T-cell (primary cell): ENCODE results near the gene DNAJC6. TPM values are rescaled to one million over a fixed set of nuclear protein-coding genes. Genes with fewer than 3 reads are reported as not detected.
"Not testable (repeated sequence)": the region's sequence is repeated elsewhere in the genome, so short reads cannot be mapped to it uniquely, and the experiment has no call there.

Source experiments
- ATAC-seq, 4 experiments: fragments of 200-7000 bp in 3 of 4; fragments of 150-1000 bp in 1 of 4; cut with Tn5 transposase; replicated peaks in 1 of 4; 1 replicate in 3 of 4; 2 replicates in 1 of 4; pipeline ENCODE4 v1.10.0; 2021; ENCODE audit warnings: moderate library complexity in 3 of 4, mild to moderate bottlenecking in 2 of 4, moderate number of reproducible peaks in 1 of 4
- CTCF ChIA-PET, 2 donors: fragments of 300-600 bp; sonication (Branson Sonifier 250); formaldehyde crosslinking; loops; one replicate each; lab custom pipeline; 2022; ENCODE audit warnings: antibody characterized with exemption in 2 of 2; lab: Charles Lee
- POLR2A ChIA-PET, 2 donors: fragments of 300-600 bp; sonication (Branson Sonifier 250); formaldehyde crosslinking; loops; one replicate each; lab custom pipeline; 2022; ENCODE audit warnings: antibody characterized with exemption in 2 of 2; lab: Charles Lee
- DNase-seq, 35 experiments: peaks; one replicate each; pipeline versions ENCODE4 v3.0.0 to v3.0.0-alpha.2; 2013 to 2023
- H3K27ac ChIP-seq: one replicate; pipeline ENCODE4 v1.5.1; 2013; ENCODE audit warnings: low read length
- H3K27me3 ChIP-seq, 2 experiments: replicated peaks in 1 of 2; 1 replicate in 1 of 2; 2 replicates in 1 of 2; pipeline versions ENCODE4 v1.6.1 to v1.7.0; 2013; ENCODE audit warnings: low read length in 1 of 2, mixed read lengths in 1 of 2; ENCODE audit not compliant: control insufficient read depth in 2 of 2, insufficient read depth in 2 of 2; ENCODE audit errors: extremely low read depth in 1 of 2
- H3K36me3 ChIP-seq, 2 donors: 1 replicate in 1 of 2; 2 replicates in 1 of 2; pipeline versions ENCODE4 v1.6.1 to v1.7.0; 2013; ENCODE audit warnings: low read length in 1 of 2; ENCODE audit not compliant: control insufficient read depth in 2 of 2, insufficient read depth in 1 of 2; ENCODE audit errors: extremely low read depth in 1 of 2
- H3K4me1 ChIP-seq, 2 experiments: 1 replicate in 1 of 2; 2 replicates in 1 of 2; pipeline versions ENCODE4 v1.6.1 to v1.7.0; 2013; ENCODE audit warnings: low read length in 2 of 2, mixed read lengths in 1 of 2; ENCODE audit not compliant: insufficient read depth in 2 of 2, control insufficient read depth in 1 of 2; ENCODE audit errors: extremely low read depth in 1 of 2
- H3K4me3 ChIP-seq, 2 donors: 1 replicate in 1 of 2; 2 replicates in 1 of 2; pipeline versions ENCODE4 v1.5.1 to v1.7.0; 2013; ENCODE audit warnings: mild to moderate bottlenecking in 2 of 2, low read length in 1 of 2, moderate library complexity in 1 of 2; ENCODE audit not compliant: control insufficient read depth in 1 of 2; ENCODE audit errors: extremely low read depth in 1 of 2
- H3K9me3 ChIP-seq: 2 replicates; pipeline ENCODE4 v1.7.0; 2013
- H3K27ac Mint-ChIP-seq, 2 donors: one replicate each; pipeline ENCODE4 v1.8.0; 2020 to 2021; ENCODE audit warnings: mild to moderate bottlenecking in 2 of 2, mixed read lengths in 2 of 2
- H3K27me3 Mint-ChIP-seq, 2 donors: one replicate each; pipeline ENCODE4 v1.8.0; 2021 to 2022; ENCODE audit warnings: mixed read lengths in 2 of 2
- H3K36me3 Mint-ChIP-seq: one replicate; pipeline ENCODE4 v1.8.0; 2021; ENCODE audit warnings: mixed read lengths
- H3K4me1 Mint-ChIP-seq, 3 donors: one replicate each; pipeline ENCODE4 v1.8.0; 2020 to 2022; ENCODE audit warnings: mixed read lengths in 3 of 3, mild to moderate bottlenecking in 1 of 3
- H3K4me3 Mint-ChIP-seq, 3 donors: one replicate each; pipeline ENCODE4 v1.8.0; 2020 to 2022; ENCODE audit warnings: mild to moderate bottlenecking in 3 of 3, mixed read lengths in 3 of 3, moderate library complexity in 3 of 3
- H3K9me3 Mint-ChIP-seq, 3 donors: one replicate each; pipeline ENCODE4 v1.8.0; 2020 to 2022; ENCODE audit warnings: mixed read lengths in 3 of 3
- WGBS: methylation state at CpG from one replicate; pipeline ENCODE4 v1.1.5; 2013; ENCODE audit warnings: missing lambda C conversion rate; ENCODE audit not compliant: insufficient coverage; 5-methylcytosine and 5-hydroxymethylcytosine counted together
- total RNA-seq, 35 experiments: library from RNA in 6 of 35; stranded (reverse) in 6 of 35; fragments of 120-200 nt in 1 of 35; gene quantifications; one replicate each; pipeline versions ENCODE4 v1.2.1 to v1.2.4 and lab custom pipeline; 2013 to 2026

The DNAJC6 gene
- total RNA-seq, 5 donors from 2014 or later (not counting 1 experiment from before 2014, with no cell fraction given), result 1.4 to 5.2 (median 2.4) TPM

DNA sequence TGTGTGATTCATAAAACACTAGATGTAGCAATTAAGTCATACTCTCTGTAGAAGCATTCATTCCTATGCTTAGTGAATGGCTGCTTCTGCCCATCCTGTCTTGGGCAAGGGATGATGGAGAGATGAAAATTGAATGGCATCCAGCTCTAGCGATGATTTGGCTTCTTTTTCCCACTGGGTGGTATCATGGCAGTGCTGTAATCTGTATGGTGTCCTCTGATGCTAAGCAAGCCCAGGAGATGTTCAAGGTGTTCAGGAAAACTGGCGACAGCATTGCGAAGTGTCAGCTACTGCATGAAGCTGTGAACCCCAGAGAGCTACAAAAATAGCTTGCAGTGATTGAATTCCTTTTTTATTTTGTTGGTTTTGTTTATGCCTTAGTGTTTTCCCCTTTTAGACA is 62.2 kb downstream of the DNAJC6 start:
- Histone ChIP-seq H3K4me1 (no peaks in the 10 kb centered on the region), H3K4me3 (no peak overlapping the region), H3K27me3 (no peaks in the 10 kb centered on the region), H3K9me3 (no peaks in the 10 kb centered on the region), H3K36me3 (no peaks in the 10 kb centered on the region), H3K27ac (no peak overlapping the region)
- ChIA-PET POLR2A (no interaction called here), CTCF (interaction anchor here in 1 of 2 donors (0.6 kb wide), 1 partner anchor 319 kb away, joined by 5 read pairs; no protein-coding TSS in a partner anchor)
- 60% methylated on average over 1 of the region's 3 CpGs for WGBS
- no peak overlapping the region for H3K4me3 Mint-ChIP-seq
- H3K4me1 Mint-ChIP-seq, result no peaks in the 10 kb centered on the region
- no peak for ATAC-seq
- H3K36me3 Mint-ChIP-seq, result peaks cover 4% of the 10 kb centered on the region
- peaks cover 0 to 4% of the 10 kb centered on the region in 2 donors for H3K27me3 Mint-ChIP-seq
- no peak for DNase-seq
- no peaks in the 10 kb centered on the region for H3K9me3 Mint-ChIP-seq
- H3K27ac Mint-ChIP-seq, result no peak overlapping the region

- Mint-ChIP-seq H3K4me3 (no peak overlapping the region), H3K27ac (no peak overlapping the region), H3K36me3 (peaks cover 7% of the 10 kb centered on the region), H3K9me3 (no peaks in the 10 kb centered on the region), H3K27me3 (peaks cover 0 to 4% of the 10 kb centered on the region in 2 donors), H3K4me1 (no peaks in the 10 kb centered on the region)
- no peaks in the 10 kb centered on the region for H3K36me3 ChIP-seq
- no peak overlapping the region for H3K4me3 ChIP-seq
- no peak for DNase-seq
- H3K4me1 ChIP-seq, result no peaks in the 10 kb centered on the region
- WGBS, result no CpG with 5 or more reads among the region's 1 CpG
- no peak for ATAC-seq
- no peaks in the 10 kb centered on the region for H3K27me3 ChIP-seq
- no peaks in the 10 kb centered on the region for H3K9me3 ChIP-seq
- H3K27ac ChIP-seq, result no peak overlapping the region
- ChIA-PET POLR2A (no interaction called here), CTCF (no interaction called here)
Measured at GRCh38 chr1:65372557-65372956, 63.2 kb downstream of the DNAJC6 start.

DNA sequence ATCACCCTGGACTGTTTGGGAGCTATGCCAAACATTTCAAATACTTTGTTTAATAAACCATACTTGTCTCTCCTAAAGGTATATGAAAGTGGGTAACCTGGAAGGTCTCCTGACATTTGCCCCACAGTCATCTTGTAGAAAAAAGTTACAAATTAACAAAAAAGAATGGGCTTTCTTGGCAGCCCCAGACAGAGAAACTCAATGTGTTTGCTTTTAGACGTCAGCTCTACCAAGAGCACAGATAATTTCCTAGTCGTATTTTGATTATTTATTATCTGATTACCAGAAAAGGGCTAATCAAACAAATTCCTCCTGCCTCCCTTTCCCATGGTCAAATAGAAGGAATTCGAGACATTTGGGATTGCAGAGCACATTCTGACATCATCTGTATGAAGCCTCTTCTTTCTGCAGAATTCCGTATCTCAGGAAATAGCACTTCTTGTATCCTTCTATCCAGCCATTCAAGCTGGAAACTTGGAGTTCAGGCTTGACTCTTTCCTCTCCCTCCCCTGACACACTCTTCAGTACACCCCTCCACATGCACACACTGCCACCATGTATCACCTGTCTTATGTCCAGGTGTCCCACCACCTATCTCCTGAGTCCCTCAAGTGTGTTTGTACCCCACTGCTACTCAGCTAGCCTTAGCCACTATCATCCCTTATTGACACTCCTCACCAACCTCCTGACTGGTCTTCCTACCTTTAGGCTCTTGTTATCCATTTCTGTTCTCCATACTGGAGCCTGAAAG is 68.3 kb downstream of the DNAJC6 start:
- Histone ChIP-seq H3K36me3 (no peaks in the 10 kb centered on the region), H3K4me1 (no peaks in the 10 kb centered on the region), H3K9me3 (no peaks in the 10 kb centered on the region), H3K27ac (no peak overlapping the region), H3K4me3 (no peak overlapping the region), H3K27me3 (no peaks in the 10 kb centered on the region)
- no peak overlapping the region for H3K4me3 Mint-ChIP-seq
- H3K27ac Mint-ChIP-seq, result no peak overlapping the region
- H3K27me3 Mint-ChIP-seq, result peaks cover 7 to 16% of the 10 kb centered on the region in 2 donors
- H3K36me3 Mint-ChIP-seq, result peaks cover 12% of the 10 kb centered on the region
- no peaks in the 10 kb centered on the region for H3K4me1 Mint-ChIP-seq
- peaks cover 0 to 3% (median 0%) of the 10 kb centered on the region in 3 donors for H3K9me3 Mint-ChIP-seq
- no peak for ATAC-seq
- WGBS, result 100% methylated on average over 1 of the region's 4 CpGs
- ChIA-PET POLR2A (no interaction called here), CTCF (interaction anchor here in 1 of 2 donors (0.6 kb wide), 1 partner anchor 711 kb away, joined by 3 read pairs; no protein-coding TSS in a partner anchor)
- no peak for DNase-seq

GRCh38 chr1:65378247-65378946 is 69.1 kb downstream of the DNAJC6 start:
- no peak for ATAC-seq
- Mint-ChIP-seq H3K27ac (no peak overlapping the region), H3K4me3 (no peak overlapping the region), H3K9me3 (peaks cover 0 to 3% (median 0%) of the 10 kb centered on the region in 3 donors), H3K4me1 (no peaks in the 10 kb centered on the region), H3K27me3 (peaks cover 7 to 16% of the 10 kb centered on the region in 2 donors), H3K36me3 (peaks cover 12% of the 10 kb centered on the region)
- no peak for DNase-seq
- no peaks in the 10 kb centered on the region for H3K36me3 ChIP-seq
- no peaks in the 10 kb centered on the region for H3K27me3 ChIP-seq
- no CpG with 5 or more reads among the region's 2 CpGs for WGBS
- no peak overlapping the region for H3K27ac ChIP-seq
- no peaks in the 10 kb centered on the region for H3K9me3 ChIP-seq
- no peaks in the 10 kb centered on the region for H3K4me1 ChIP-seq
- POLR2A ChIA-PET, result no interaction called here
- CTCF ChIA-PET, result interaction anchor here in 1 of 2 donors (0.6 kb wide), 1 partner anchor 711 kb away, joined by 3 read pairs; no protein-coding TSS in a partner anchor
- H3K4me3 ChIP-seq, result no peak overlapping the region

DNA sequence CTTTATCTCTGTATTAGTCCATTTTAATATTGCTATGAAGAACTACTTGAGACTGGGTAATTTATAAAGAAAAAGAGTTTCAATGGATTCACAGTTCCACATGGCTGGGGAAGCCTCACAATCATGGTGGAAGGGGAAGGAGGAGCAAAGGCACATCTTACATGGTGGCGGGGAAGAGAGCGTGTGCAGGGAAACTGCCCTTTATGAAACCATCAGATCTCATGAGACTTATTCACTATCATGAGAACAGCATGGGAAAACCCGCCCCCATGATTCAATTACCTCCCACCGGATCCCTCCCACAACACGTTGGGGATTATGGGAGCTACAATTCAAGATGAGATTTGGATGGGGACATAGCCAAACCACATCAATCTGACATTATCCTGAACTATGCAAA is 75.1 kb downstream of the DNAJC6 start:
- POLR2A ChIA-PET, result not testable (repeated sequence)

GRCh38 chr1:65386439-65386838 is 77.1 kb downstream of the DNAJC6 start:
- ChIA-PET POLR2A (no interaction called here), CTCF (no interaction called here)
- no CpG with 5 or more reads among the region's 3 CpGs for WGBS
- no peak overlapping the region for H3K4me3 Mint-ChIP-seq
- H3K27me3 Mint-ChIP-seq, result peaks cover 0 to 8% of the 10 kb centered on the region in 2 donors
- H3K27me3 ChIP-seq, result no peaks in the 10 kb centered on the region
- H3K4me1 ChIP-seq, result no peaks in the 10 kb centered on the region
- no peaks in the 10 kb centered on the region for H3K36me3 ChIP-seq
- H3K9me3 Mint-ChIP-seq, result no peaks in the 10 kb centered on the region
- no peak for ATAC-seq
- no peak overlapping the region for H3K27ac ChIP-seq
- no peaks in the 10 kb centered on the region for H3K9me3 ChIP-seq
- DNase-seq, result no peak
- H3K27ac Mint-ChIP-seq, result no peak overlapping the region
- H3K4me3 ChIP-seq, result no peak overlapping the region
- H3K4me1 Mint-ChIP-seq, result no peaks in the 10 kb centered on the region
- peaks cover 13% of the 10 kb centered on the region for H3K36me3 Mint-ChIP-seq

More for the DNA sequence above, 75.1 kb downstream of the DNAJC6 start:
- ATAC-seq, H3K9me3 Mint-ChIP-seq, DNase-seq, H3K4me3 Mint-ChIP-seq, CTCF ChIA-PET, H3K9me3 ChIP-seq, H3K27ac ChIP-seq, H3K36me3 ChIP-seq, H3K36me3 Mint-ChIP-seq, H3K27ac Mint-ChIP-seq, H3K27me3 ChIP-seq, H3K4me1 Mint-ChIP-seq, H3K4me1 ChIP-seq, H3K4me3 ChIP-seq: not testable (repeated sequence)
- peaks cover 0 to 12% of the 10 kb centered on the region in 2 donors for H3K27me3 Mint-ChIP-seq
- WGBS, result no CpG with 5 or more reads among the region's 5 CpGs
